ENCODE results near the gene PSME2. TPM values are rescaled to one million over a fixed set of nuclear protein-coding genes. Genes with fewer than 3 reads are reported as not detected.

The PSME2 gene
- total and polyA plus RNA-seq, 2 of the 13 experiments (the other 11 are each of a cell fraction or from before 2014, with no cell fraction given), result 332 to 716 TPM

DNA sequence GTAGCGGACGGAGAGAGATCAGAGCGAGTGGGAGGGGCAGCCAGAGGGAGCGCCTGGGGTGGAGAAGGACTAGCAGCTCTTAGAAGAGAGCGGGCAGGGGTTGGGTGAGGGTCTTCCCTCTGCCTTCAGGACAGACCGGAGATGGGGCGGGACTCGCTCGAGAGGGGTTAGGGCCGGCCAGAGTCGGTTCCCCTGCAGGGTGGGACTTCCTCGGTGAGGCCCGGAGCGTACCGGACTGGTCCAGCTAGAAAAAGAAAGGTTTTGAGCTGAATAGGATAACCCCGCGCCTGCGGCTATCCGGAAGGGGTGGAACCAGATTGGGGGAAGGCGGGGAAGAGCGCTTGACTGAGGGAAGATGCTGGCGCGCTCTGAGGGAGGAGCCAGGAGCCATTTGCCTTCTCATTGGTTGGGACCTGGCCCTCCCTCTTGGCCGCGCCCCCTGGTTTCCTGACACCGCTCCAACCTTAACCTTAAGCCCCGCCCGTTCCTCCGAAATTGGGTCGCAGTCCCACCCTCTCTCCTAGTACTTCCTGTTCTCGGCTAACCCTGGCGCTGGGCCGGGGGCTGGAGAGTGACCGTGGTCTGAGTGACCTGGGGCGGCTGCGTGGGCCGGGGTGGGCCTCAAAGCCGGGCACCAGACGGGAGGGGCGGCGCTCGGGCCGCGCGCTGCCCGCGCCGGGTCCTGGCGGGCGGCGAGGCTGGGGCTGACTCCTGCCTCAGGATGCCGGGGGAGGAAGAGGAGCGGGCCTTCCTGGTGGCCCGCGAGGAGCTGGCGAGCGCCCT is 759 bp upstream of the PSME2 start, which contains the start of gene RNF31 (continued):
- TF ChIP-seq TMF1 (CRISPR knock-in tag; IDR thresholded peaks at IDR 0.05; ENCODE audit: low read depth), result no peak; the same call in none of the 2 replicates
- TF ChIP-seq ZBTB34 (CRISPR knock-in tag; IDR thresholded peaks at IDR 0.05), result no peak
- no peak for TF ChIP-seq SP2 (CRISPR knock-in tag; IDR thresholded peaks at IDR 0.05)
- no peak for TF ChIP-seq PRPF4 (IDR thresholded peaks at IDR 0.05; ENCODE audit: low read depth, low read length, poor library complexity, severe bottlenecking)
- no peak for TF ChIP-seq ADNP (CRISPR knock-in tag; IDR thresholded peaks at IDR 0.05)
- TF ChIP-seq LCORL (IDR thresholded peaks at IDR 0.05), result 0 out of 2 replicates have a peak, but pooled peaks have one; percentile 14
- TF ChIP-seq LCORL (CRISPR knock-in tag; IDR thresholded peaks at IDR 0.05), result no peak
- TF ChIP-seq ZNF180 (CRISPR knock-in tag; IDR thresholded peaks at IDR 0.05; ENCODE audit: borderline replicate concordance, low read depth), result peak; percentile 74; the same call in 1 of the 2 replicates
- peak; percentile 75 for TF ChIP-seq TAF1 (CRISPR knock-in tag; IDR thresholded peaks at IDR 0.05)
- no peak for TF ChIP-seq MTERF4 (CRISPR knock-in tag; IDR thresholded peaks at IDR 0.05)
- no peak for TF ChIP-seq ZNF841 (CRISPR knock-in tag; IDR thresholded peaks at IDR 0.05; ENCODE audit: borderline replicate concordance)
- peak; percentile 82 for TF ChIP-seq KAT7 (CRISPR knock-in tag; IDR thresholded peaks at IDR 0.05; ENCODE audit: borderline replicate concordance)
- TF ChIP-seq ZNF766 (CRISPR knock-in tag; IDR thresholded peaks at IDR 0.05; ENCODE audit: borderline replicate concordance), result no peak
- peak; percentile 68 for TF ChIP-seq ETV6 (CRISPR knock-in tag; conservative IDR thresholded peaks at IDR 0.05)
- TF ChIP-seq ARNTL (CRISPR knock-in tag; IDR thresholded peaks at IDR 0.05), result peak; percentile 80; the same call in 1 of the 2 replicates
- no peak for TF ChIP-seq KLF11 (CRISPR knock-in tag; IDR thresholded peaks at IDR 0.05)
- 0 out of 2 replicates have a peak, but pooled peaks have one; percentile 33 for TF ChIP-seq MLLT10 (CRISPR knock-in tag; IDR thresholded peaks at IDR 0.05)
- peak; percentile 74; the same call in 1 of the 2 replicates for TF ChIP-seq ZNF788 (CRISPR knock-in tag; IDR thresholded peaks at IDR 0.05; ENCODE audit: borderline replicate concordance)
- peak; percentile 8; the same call in 1 of the 2 replicates for TF ChIP-seq FOSL2 (CRISPR knock-in tag; IDR thresholded peaks at IDR 0.05)
- TF ChIP-seq HDAC2 (CRISPR knock-in tag; IDR thresholded peaks at IDR 0.05), result no peak; the same call in 1 of the 2 replicates
- no peak for TF ChIP-seq ZKSCAN1 (IDR thresholded peaks at IDR 0.05; ENCODE audit: low read length)
- 0 out of 2 replicates have a peak, but pooled peaks have one; percentile 40 for TF ChIP-seq SOX13 (IDR thresholded peaks at IDR 0.05)
- 0 out of 4 replicates have a peak, but pooled peaks of 1 of the 2 experiments have one; percentile 75 for TF ChIP-seq SOX13 (CRISPR knock-in tag; conservative IDR thresholded peaks at IDR 0.05 in 1 of 2, IDR thresholded peaks at IDR 0.05 in 1 of 2)
- TF ChIP-seq FOXC1 (CRISPR knock-in tag; IDR thresholded peaks at IDR 0.05; ENCODE audit: borderline replicate concordance), result no peak
- TF ChIP-seq, protein P1, sequence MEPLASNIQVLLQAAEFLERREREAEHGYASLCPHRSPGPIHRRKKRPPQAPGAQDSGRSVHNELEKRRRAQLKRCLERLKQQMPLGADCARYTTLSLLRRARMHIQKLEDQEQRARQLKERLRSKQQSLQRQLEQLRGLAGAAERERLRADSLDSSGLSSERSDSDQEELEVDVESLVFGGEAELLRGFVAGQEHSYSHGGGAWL (CRISPR knock-in tag; IDR thresholded peaks at IDR 0.05), result peak; percentile 2
- TF ChIP-seq REPIN1 (CRISPR knock-in tag; IDR thresholded peaks at IDR 0.05; ENCODE audit: borderline replicate concordance, low read depth), result peak; percentile 61
- TF ChIP-seq ZNF274 (CRISPR knock-in tag; IDR thresholded peaks at IDR 0.05), result peak; percentile 19
- no peak; the same call in 1 of the 2 replicates for TF ChIP-seq KLF12 (CRISPR knock-in tag; IDR thresholded peaks at IDR 0.05; ENCODE audit: borderline replicate concordance)
- peak; percentile 79; the same call in 1 of the 2 replicates for TF ChIP-seq ZNF367 (CRISPR knock-in tag; IDR thresholded peaks at IDR 0.05; ENCODE audit: borderline replicate concordance)
- TF ChIP-seq CHD4 (IDR thresholded peaks at IDR 0.05; ENCODE audit: borderline replicate concordance, low read length), result peak; percentile 91; the same call in 1 of the 2 replicates
